ENCODE data around the gene THUMPD1. TPM values are rescaled to one million over a fixed set of nuclear protein-coding genes. Genes with fewer than 3 reads are reported as not detected.
"Not testable (repeated sequence)": the region's sequence is repeated elsewhere in the genome, so short reads cannot be mapped to it uniquely, and the experiment has no call there.

The THUMPD1 gene
- total and polyA plus RNA-seq, 2 experiments from 2014 or later: 25.4 to 42.9 TPM

- TF ChIP-seq EZH2 (IDR thresholded peaks at IDR 0.05; ENCODE audit: insufficient read depth, poor library complexity, severe bottlenecking) (no peak), EZH2phosphoT487 (IDR thresholded peaks at IDR 0.05; ENCODE audit: insufficient read depth, low read depth) (no peak)
- Histone ChIP-seq H3K27ac (no peak overlapping the region), H3K4me3 (no peak overlapping the region), H2AFZ (no peak overlapping the region), H3K79me2 (ENCODE audit: insufficient read depth) (no peaks in the 10 kb centered on the region), H3K4me2 (ENCODE audit: unreplicated experiment) (no peak overlapping the region), H3K9ac (no peak overlapping the region), H3K27me3 (replicated peaks; ENCODE audit: insufficient read depth) (no peaks in the 10 kb centered on the region), H3K4me1 (ENCODE audit: insufficient read depth) (no peaks in the 10 kb centered on the region), H3K36me3 (ENCODE audit: low read depth) (no peaks in the 10 kb centered on the region), H3K9me3 (ENCODE audit: low read depth) (no peaks in the 10 kb centered on the region), H3F3A (ENCODE audit: insufficient read depth) (no peaks in the 10 kb centered on the region), H4K20me1 (ENCODE audit: insufficient read depth) (no peaks in the 10 kb centered on the region), H3K9me2 (ENCODE audit: insufficient read depth) (no peaks in the 10 kb centered on the region)
- in situ Hi-C loops (cut with MboI): no loop called here
- WGBS, 2 experiments (ENCODE audit: low coverage in 1 of 2, low lambda C conversion rate in 2 of 2, missing lambda C conversion rate in 2 of 2): 49 to 57% methylated on average over 7 of the region's 7 CpGs
- no peak for DNase-seq
These were observed 30.2 kb downstream of the THUMPD1 start for GRCh38 chr16:20711277-20711911.

- H3K9me3 ChIP-seq (ENCODE audit: low read depth); H3K36me3 ChIP-seq (ENCODE audit: low read depth); DNase-seq; H3F3A ChIP-seq (ENCODE audit: insufficient read depth); H3K27me3 ChIP-seq (replicated peaks; ENCODE audit: insufficient read depth); H2AFZ ChIP-seq; in situ Hi-C loops (cut with MboI); H3K79me2 ChIP-seq (ENCODE audit: insufficient read depth); H3K27ac ChIP-seq; H3K9me2 ChIP-seq (ENCODE audit: insufficient read depth); H3K4me3 ChIP-seq; H4K20me1 ChIP-seq (ENCODE audit: insufficient read depth); H3K9ac ChIP-seq; H3K4me2 ChIP-seq (ENCODE audit: unreplicated experiment); H3K4me1 ChIP-seq (ENCODE audit: insufficient read depth): not testable (repeated sequence)
- 3 to 5% methylated on average over 3 of the region's 3 CpGs for WGBS, 2 experiments (ENCODE audit: low coverage in 1 of 2, low lambda C conversion rate in 2 of 2, missing lambda C conversion rate in 2 of 2)
These were observed 33.5 kb downstream of the THUMPD1 start for GRCh38 chr16:20708129-20708528.

GRCh38 chr16:20707461-20707860 is 34.2 kb downstream of the THUMPD1 start:
- H3K27me3 ChIP-seq (replicated peaks; ENCODE audit: insufficient read depth): no peaks in the 10 kb centered on the region
- no peaks in the 10 kb centered on the region for H3K9me3 ChIP-seq (ENCODE audit: low read depth)
- no peaks in the 10 kb centered on the region for H3K9me2 ChIP-seq (ENCODE audit: insufficient read depth)
- H3K36me3 ChIP-seq (ENCODE audit: low read depth): no peaks in the 10 kb centered on the region
- H3K4me1 ChIP-seq (ENCODE audit: insufficient read depth): no peaks in the 10 kb centered on the region
- in situ Hi-C loops (cut with MboI): no loop called here
- H3K9ac ChIP-seq: no peak overlapping the region
- H2AFZ ChIP-seq: no peak overlapping the region
- 16 to 23% methylated on average over 2 of the region's 2 CpGs for WGBS, 2 experiments (ENCODE audit: low coverage in 1 of 2, low lambda C conversion rate in 2 of 2, missing lambda C conversion rate in 2 of 2)
- DNase-seq: no peak
- H3K27ac ChIP-seq: no peak overlapping the region
- H4K20me1 ChIP-seq (ENCODE audit: insufficient read depth): no peaks in the 10 kb centered on the region
- no peak for TF ChIP-seq EZH2phosphoT487 (IDR thresholded peaks at IDR 0.05; ENCODE audit: insufficient read depth, low read depth)
- no peak for TF ChIP-seq EZH2 (IDR thresholded peaks at IDR 0.05; ENCODE audit: insufficient read depth, poor library complexity, severe bottlenecking)
- H3F3A ChIP-seq (ENCODE audit: insufficient read depth): no peaks in the 10 kb centered on the region
- no peaks in the 10 kb centered on the region for H3K79me2 ChIP-seq (ENCODE audit: insufficient read depth)
- H3K4me3 ChIP-seq: no peak overlapping the region
- no peak overlapping the region for H3K4me2 ChIP-seq (ENCODE audit: unreplicated experiment)

GRCh38 chr16:20705972-20706371 is 35.6 kb downstream of the THUMPD1 start:
- 8 to 21% methylated on average over 1 of the region's 1 CpG for WGBS, 2 experiments (ENCODE audit: low coverage in 1 of 2, low lambda C conversion rate in 2 of 2, missing lambda C conversion rate in 2 of 2)
- in situ Hi-C loops (cut with MboI): not testable (repeated sequence)

GRCh38 chr16:20704281-20704680 is 37.3 kb downstream of the THUMPD1 start:
- TF ChIP-seq EZH2phosphoT487 (IDR thresholded peaks at IDR 0.05; ENCODE audit: insufficient read depth, low read depth) (no peak), EZH2 (IDR thresholded peaks at IDR 0.05; ENCODE audit: insufficient read depth, poor library complexity, severe bottlenecking) (no peak)
- Histone ChIP-seq H3K4me1 (ENCODE audit: insufficient read depth) (no peaks in the 10 kb centered on the region), H3K4me2 (ENCODE audit: unreplicated experiment) (no peak overlapping the region), H3K36me3 (ENCODE audit: low read depth) (no peaks in the 10 kb centered on the region), H3K9ac (no peak overlapping the region), H3K9me3 (ENCODE audit: low read depth) (no peaks in the 10 kb centered on the region), H3K9me2 (ENCODE audit: insufficient read depth) (no peaks in the 10 kb centered on the region), H3K27me3 (replicated peaks; ENCODE audit: insufficient read depth) (no peaks in the 10 kb centered on the region), H3F3A (ENCODE audit: insufficient read depth) (no peaks in the 10 kb centered on the region), H3K27ac (no peak overlapping the region), H4K20me1 (ENCODE audit: insufficient read depth) (no peaks in the 10 kb centered on the region), H3K4me3 (no peak overlapping the region), H3K79me2 (ENCODE audit: insufficient read depth) (no peaks in the 10 kb centered on the region), H2AFZ (no peak overlapping the region)
- DNase-seq: no peak
- in situ Hi-C loops (cut with MboI): no loop called here
- 29% methylated on average over 3 of the region's 3 CpGs for WGBS, 2 experiments (ENCODE audit: low coverage in 1 of 2, low lambda C conversion rate in 2 of 2, missing lambda C conversion rate in 2 of 2)

More at GRCh38 chr16:20705972-20706371, 35.6 kb downstream of the THUMPD1 start:
- not testable (repeated sequence) for H3K4me1 ChIP-seq (ENCODE audit: insufficient read depth); H4K20me1 ChIP-seq (ENCODE audit: insufficient read depth); DNase-seq; H3K4me3 ChIP-seq; H3K36me3 ChIP-seq (ENCODE audit: low read depth); H3K4me2 ChIP-seq (ENCODE audit: unreplicated experiment); H2AFZ ChIP-seq; H3K9me3 ChIP-seq (ENCODE audit: low read depth); H3F3A ChIP-seq (ENCODE audit: insufficient read depth); H3K9ac ChIP-seq; H3K27ac ChIP-seq; H3K79me2 ChIP-seq (ENCODE audit: insufficient read depth); H3K9me2 ChIP-seq (ENCODE audit: insufficient read depth); H3K27me3 ChIP-seq (replicated peaks; ENCODE audit: insufficient read depth)

GRCh38 chr16:20701692-20702091 is 39.9 kb downstream of the THUMPD1 start:
- H3K4me1 ChIP-seq (ENCODE audit: insufficient read depth); H3K36me3 ChIP-seq (ENCODE audit: low read depth); H3K9me3 ChIP-seq (ENCODE audit: low read depth); H3K4me2 ChIP-seq (ENCODE audit: unreplicated experiment); in situ Hi-C loops (cut with MboI); H3K9me2 ChIP-seq (ENCODE audit: insufficient read depth); H4K20me1 ChIP-seq (ENCODE audit: insufficient read depth); H3K4me3 ChIP-seq; DNase-seq; H3K27me3 ChIP-seq (replicated peaks; ENCODE audit: insufficient read depth); H3K9ac ChIP-seq; H2AFZ ChIP-seq; H3K27ac ChIP-seq; H3F3A ChIP-seq (ENCODE audit: insufficient read depth); H3K79me2 ChIP-seq (ENCODE audit: insufficient read depth): not testable (repeated sequence)
